Karpas-422 (cell line): ENCODE data around the gene RAB32. TPM values are rescaled to one million over a fixed set of nuclear protein-coding genes. Genes with fewer than 3 reads are reported as not detected.
"Not testable (repeated sequence)": the region's sequence is repeated elsewhere in the genome, so short reads cannot be mapped to it uniquely, and the experiment has no call there.

Experiments used
- DNase-seq: peaks from one replicate; pipeline ENCODE4 v3.0.0-alpha.2; 2015
- H2AFZ ChIP-seq: fragments of 200-600 bp; sonication (generic); 2 replicates; pipeline ENCODE4 v1.6.1; 2014; ENCODE audit warnings: antibody characterized with exemption, low read length, mixed read lengths
- H3K27ac ChIP-seq: fragments of 200-600 bp; sonication (generic); 2 replicates; pipeline ENCODE4 v1.5.1; 2014; ENCODE audit warnings: mild to moderate bottlenecking, low read length, moderate library complexity
- H3K27me3 ChIP-seq: fragments of 200-600 bp; sonication (generic); 2 replicates; pipeline ENCODE4 v1.6.1; 2014; ENCODE audit warnings: low read length, mixed read lengths
- H3K36me3 ChIP-seq: fragments of 200-600 bp; sonication (generic); 2 replicates; pipeline ENCODE4 v1.6.1; 2014; ENCODE audit warnings: low read length, mixed read lengths; ENCODE audit not compliant: insufficient read depth
- H3K4me1 ChIP-seq: fragments of 200-600 bp; sonication (generic); 2 replicates; pipeline ENCODE4 v1.6.1; 2014; ENCODE audit warnings: mild to moderate bottlenecking, low read length, mixed read lengths
- H3K4me2 ChIP-seq: fragments of 200-600 bp; sonication (generic); 2 replicates; pipeline ENCODE4 v1.6.1; 2014; ENCODE audit warnings: low read length, low read depth, mild to moderate bottlenecking; ENCODE audit not compliant: poor library complexity, severe bottlenecking
- H3K4me3 ChIP-seq: fragments of 200-600 bp; sonication (generic); 2 replicates; pipeline ENCODE4 v1.5.1; 2014; ENCODE audit warnings: mild to moderate bottlenecking, antibody characterized with exemption, low read length, mixed read lengths
- H3K79me2 ChIP-seq: fragments of 200-600 bp; sonication (generic); 2 replicates; pipeline ENCODE4 v1.6.1; 2014; ENCODE audit warnings: mild to moderate bottlenecking, low read length, mixed read lengths
- H3K9ac ChIP-seq: fragments of 200-600 bp; sonication (generic); 2 replicates; pipeline ENCODE4 v1.6.0; 2014; ENCODE audit warnings: low read length
- H3K9me2 ChIP-seq: fragments of 200-600 bp; sonication (generic), shearing (Covaris generic); replicated peaks from 2 replicates; pipeline ENCODE4 v1.6.0; 2014; ENCODE audit warnings: mild to moderate bottlenecking, low read length, moderate library complexity; ENCODE audit not compliant: insufficient read depth
- H3K9me3 ChIP-seq: fragments of 300-700, 200-600 bp; sonication (generic); 2 replicates; pipeline ENCODE4 v1.6.1; 2014; ENCODE audit warnings: low read length, mixed read lengths
- H4K20me1 ChIP-seq: fragments of 200-600 bp; sonication (generic); 2 replicates; pipeline ENCODE4 v1.6.1; 2014; ENCODE audit warnings: mild to moderate bottlenecking, antibody characterized with exemption, low read length, low read depth; ENCODE audit not compliant: insufficient read depth
- total RNA-seq: library from RNA; depleted of rRNA; stranded (reverse); fragments of >200 nt; shearing (Covaris generic); gene quantifications from 2 replicates; pipeline ENCODE4 v1.2.3, GENCODE V29; 2014; ENCODE audit warnings: low replicate concordance

RAB32 gene
- total RNA-seq, 1 experiment from 2014 or later, result not detected

- Histone ChIP-seq H3K4me2 (no peak overlapping the region), H3K36me3 (no peaks in the 10 kb centered on the region), H3K4me3 (no peak overlapping the region), H2AFZ (no peak overlapping the region), H3K27me3 (peaks cover 2% of the 10 kb centered on the region; the same call in 1 of the 2 replicates), H3K4me1 (no peaks in the 10 kb centered on the region), H3K9ac (no peak overlapping the region), H4K20me1 (no peaks in the 10 kb centered on the region), H3K9me2 (no peaks in the 10 kb centered on the region), H3K9me3 (no peaks in the 10 kb centered on the region), H3K79me2 (no peaks in the 10 kb centered on the region), H3K27ac (no peak overlapping the region)
- no peak for DNase-seq
Measured at GRCh38 chr6:146560607-146561006, 17.0 kb downstream of the RAB32 start.

DNA sequence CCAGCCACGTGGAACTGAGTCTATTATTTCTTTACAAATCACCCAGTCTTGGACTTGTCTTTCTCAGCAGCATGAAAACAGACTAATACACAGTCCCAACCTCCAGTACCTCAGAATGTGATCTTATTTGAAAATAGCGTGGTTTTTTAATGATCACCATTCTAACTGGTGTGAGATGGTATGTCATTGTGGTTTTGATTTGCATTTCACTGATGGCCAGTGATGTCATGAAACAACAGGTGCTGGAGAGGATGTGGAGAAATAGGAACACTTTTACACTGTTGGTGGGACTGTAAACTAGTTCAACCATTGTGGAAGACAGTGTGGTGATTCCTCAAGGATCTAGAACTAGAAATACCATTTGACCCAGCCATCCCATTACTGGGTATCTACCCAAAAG is 23.0 kb downstream of the RAB32 start:
- H3K27ac ChIP-seq, H2AFZ ChIP-seq, H3K79me2 ChIP-seq, H3K9ac ChIP-seq, H3K27me3 ChIP-seq, H3K9me2 ChIP-seq, DNase-seq, H3K36me3 ChIP-seq, H3K9me3 ChIP-seq, H3K4me2 ChIP-seq, H3K4me3 ChIP-seq, H3K4me1 ChIP-seq, H4K20me1 ChIP-seq: not testable (repeated sequence)

GRCh38 chr6:146568619-146569018 is 25.0 kb downstream of the RAB32 start:
- not testable (repeated sequence) for H3K9me2 ChIP-seq, DNase-seq, H3K4me2 ChIP-seq, H3K27ac ChIP-seq, H3K36me3 ChIP-seq, H3K27me3 ChIP-seq, H3K79me2 ChIP-seq, H3K4me3 ChIP-seq, H2AFZ ChIP-seq, H3K9me3 ChIP-seq, H3K4me1 ChIP-seq, H4K20me1 ChIP-seq, H3K9ac ChIP-seq

DNA sequence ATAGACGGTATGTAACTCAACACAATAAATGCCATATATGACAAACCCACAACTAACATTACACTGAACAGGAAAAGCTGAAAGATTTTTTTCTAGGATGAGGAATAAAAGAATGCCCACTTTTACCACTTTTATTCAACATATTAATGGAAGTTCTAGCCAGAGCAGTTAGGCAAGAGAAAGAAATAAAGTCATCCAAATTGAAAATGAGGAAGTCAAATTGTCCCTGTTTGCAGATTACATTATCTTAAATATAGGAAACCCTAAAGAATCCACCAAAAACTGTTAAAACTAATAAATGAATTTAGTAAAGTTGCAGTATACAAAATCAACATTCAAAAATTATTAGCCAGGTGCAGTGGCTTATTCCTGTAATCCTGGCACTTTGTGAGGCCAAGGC is 30.6 kb downstream of the RAB32 start:
- no peak for DNase-seq

DNA sequence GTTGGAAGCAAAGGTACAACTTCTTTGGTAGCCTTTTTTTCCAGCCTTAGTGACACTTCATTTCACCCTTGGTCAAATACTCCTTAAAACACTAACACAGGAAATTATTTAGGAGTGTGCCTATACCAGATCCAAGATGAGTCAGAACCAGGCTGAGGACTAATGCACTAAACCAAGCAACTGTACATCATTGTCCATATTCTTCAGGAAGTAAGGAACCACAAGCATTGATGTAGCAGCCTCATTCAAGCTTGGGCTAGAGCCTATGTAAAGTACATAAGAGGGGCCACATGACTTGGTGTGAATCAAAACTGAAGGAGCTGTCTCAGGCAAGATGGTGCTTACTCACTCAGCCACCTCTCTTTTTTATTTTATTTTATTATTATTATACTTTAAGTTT is 34.4 kb downstream of the RAB32 start:
- Histone ChIP-seq H3K9me3 (no peaks in the 10 kb centered on the region), H3K9ac (no peak overlapping the region), H3K27me3 (no peaks in the 10 kb centered on the region), H3K36me3 (no peaks in the 10 kb centered on the region), H3K79me2 (no peaks in the 10 kb centered on the region), H3K9me2 (no peaks in the 10 kb centered on the region), H3K4me3 (no peak overlapping the region), H4K20me1 (no peaks in the 10 kb centered on the region), H3K4me1 (no peaks in the 10 kb centered on the region), H3K4me2 (no peak overlapping the region), H3K27ac (no peak overlapping the region), H2AFZ (no peak overlapping the region)
- DNase-seq, result no peak

More for the DNA sequence above, 30.6 kb downstream of the RAB32 start:
- Histone ChIP-seq H3K9ac (no peak overlapping the region), H3K27me3 (no peaks in the 10 kb centered on the region), H3K4me2 (no peak overlapping the region), H2AFZ (no peak overlapping the region), H4K20me1 (no peaks in the 10 kb centered on the region), H3K4me3 (no peak overlapping the region), H3K79me2 (no peaks in the 10 kb centered on the region), H3K9me3 (no peaks in the 10 kb centered on the region), H3K4me1 (no peaks in the 10 kb centered on the region), H3K36me3 (no peaks in the 10 kb centered on the region), H3K27ac (no peak overlapping the region), H3K9me2 (no peaks in the 10 kb centered on the region)

DNA sequence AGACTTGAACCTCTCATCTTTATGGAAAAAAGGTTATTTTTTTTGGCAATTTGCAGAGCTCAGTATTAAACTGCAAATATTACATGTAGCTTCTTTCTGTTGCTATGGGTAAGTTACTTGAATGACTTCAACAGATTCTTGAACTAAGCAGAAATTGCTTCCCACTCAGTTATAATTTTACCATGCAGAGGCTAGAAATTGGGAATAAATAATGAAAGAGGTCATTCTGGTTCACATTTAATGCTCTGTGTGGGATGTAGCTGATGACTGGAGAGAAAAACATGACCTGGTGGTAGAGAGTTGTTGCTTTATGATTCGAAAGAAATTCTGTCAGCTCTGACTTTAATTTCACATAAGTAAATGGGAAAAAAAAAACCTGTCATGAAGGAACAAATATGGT is 38.3 kb downstream of the RAB32 start:
- Histone ChIP-seq H3K9me2 (no peaks in the 10 kb centered on the region), H3K4me3 (no peak overlapping the region), H3K36me3 (no peaks in the 10 kb centered on the region), H3K27ac (no peak overlapping the region), H3K27me3 (no peaks in the 10 kb centered on the region), H3K4me2 (no peak overlapping the region), H3K9ac (no peak overlapping the region), H3K9me3 (no peaks in the 10 kb centered on the region), H3K4me1 (no peaks in the 10 kb centered on the region), H4K20me1 (no peaks in the 10 kb centered on the region), H2AFZ (no peak overlapping the region), H3K79me2 (no peaks in the 10 kb centered on the region)
- DNase-seq, result no peak

DNA sequence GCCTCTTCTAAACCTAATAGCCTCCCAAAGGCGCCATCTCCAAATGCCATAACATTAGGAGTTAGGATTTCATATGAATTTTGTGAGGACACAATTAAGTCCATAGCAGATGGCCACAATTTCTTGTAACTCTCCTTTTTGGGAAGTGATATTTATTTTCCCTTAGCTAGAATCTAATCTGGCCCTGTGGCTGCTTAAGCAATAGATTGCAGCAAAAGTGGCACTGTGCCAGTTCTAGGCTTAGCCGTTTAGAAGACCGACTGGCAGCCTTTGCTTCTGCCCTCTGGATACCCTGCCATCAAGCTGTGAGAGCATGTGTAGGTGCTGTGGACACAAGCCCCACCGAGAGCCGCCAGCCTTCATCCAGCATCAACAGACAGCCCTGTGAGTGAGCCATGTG is 39.2 kb downstream of the RAB32 start:
- no peak overlapping the region for H2AFZ ChIP-seq
- H3K27ac ChIP-seq, result no peak overlapping the region

GRCh38 chr6:146583966-146584365 is 40.3 kb downstream of the RAB32 start:
- H4K20me1 ChIP-seq, result no peaks in the 10 kb centered on the region
- no peaks in the 10 kb centered on the region for H3K27me3 ChIP-seq
- H3K4me1 ChIP-seq, result no peaks in the 10 kb centered on the region
- no peak overlapping the region for H3K9ac ChIP-seq
- no peaks in the 10 kb centered on the region for H3K9me3 ChIP-seq
- no peak for DNase-seq
- no peaks in the 10 kb centered on the region for H3K36me3 ChIP-seq
- H3K4me3 ChIP-seq, result no peak overlapping the region
- no peak overlapping the region for H3K4me2 ChIP-seq
- H3K9me2 ChIP-seq, result no peaks in the 10 kb centered on the region
- no peaks in the 10 kb centered on the region for H3K79me2 ChIP-seq
- H2AFZ ChIP-seq, result no peak overlapping the region
- H3K27ac ChIP-seq, result no peak overlapping the region

More for the DNA sequence above, 39.2 kb downstream of the RAB32 start:
- Histone ChIP-seq H3K27me3 (no peaks in the 10 kb centered on the region), H3K9me3 (no peaks in the 10 kb centered on the region), H3K79me2 (no peaks in the 10 kb centered on the region), H4K20me1 (no peaks in the 10 kb centered on the region), H3K4me2 (no peak overlapping the region), H3K36me3 (no peaks in the 10 kb centered on the region), H3K4me3 (no peak overlapping the region), H3K4me1 (no peaks in the 10 kb centered on the region), H3K9me2 (no peaks in the 10 kb centered on the region), H3K9ac (no peak overlapping the region)
- no peak for DNase-seq

DNA sequence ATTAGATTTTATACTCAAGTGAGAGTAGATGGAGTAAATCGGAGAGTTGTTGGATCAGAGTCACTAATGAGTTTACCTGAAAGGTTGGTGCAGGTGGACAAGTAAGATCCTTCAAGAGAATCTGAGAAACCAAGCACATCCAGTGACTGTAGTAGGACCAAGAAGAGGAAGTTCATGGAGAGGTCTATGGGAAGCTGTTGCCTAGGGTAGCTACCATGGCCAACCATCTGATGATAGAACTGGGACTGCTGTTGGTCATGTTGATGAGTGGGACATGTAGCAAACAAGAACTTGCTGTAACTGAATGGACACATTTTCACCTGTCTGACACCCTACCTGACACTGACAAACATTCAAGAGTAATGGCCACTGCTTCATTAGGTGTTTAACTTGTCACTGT is 43.8 kb downstream of the RAB32 start:
- Histone ChIP-seq H4K20me1 (no peaks in the 10 kb centered on the region), H3K36me3 (no peaks in the 10 kb centered on the region), H3K27me3 (no peaks in the 10 kb centered on the region), H3K4me1 (no peaks in the 10 kb centered on the region), H2AFZ (no peak overlapping the region), H3K79me2 (no peaks in the 10 kb centered on the region), H3K9me2 (no peaks in the 10 kb centered on the region), H3K9me3 (no peaks in the 10 kb centered on the region), H3K9ac (no peak overlapping the region), H3K4me3 (no peak overlapping the region), H3K4me2 (no peak overlapping the region), H3K27ac (no peak overlapping the region)
- DNase-seq, result no peak
